GM04503 (cell line): ENCODE results near the gene SMURF2.
"Not testable (repeated sequence)": the region's sequence is repeated elsewhere in the genome, so short reads cannot be mapped to it uniquely, and the experiment has no call there.

Experiments
- DNase-seq: peaks from one replicate; pipeline ENCODE4 v3.0.0-alpha.2; 2012; ENCODE audit warnings: low read depth

SMURF2 gene

GRCh38 chr17:64630309-64631223, 31.5 kb downstream of the SMURF2 start:
- DNase-seq, result no peak

DNA sequence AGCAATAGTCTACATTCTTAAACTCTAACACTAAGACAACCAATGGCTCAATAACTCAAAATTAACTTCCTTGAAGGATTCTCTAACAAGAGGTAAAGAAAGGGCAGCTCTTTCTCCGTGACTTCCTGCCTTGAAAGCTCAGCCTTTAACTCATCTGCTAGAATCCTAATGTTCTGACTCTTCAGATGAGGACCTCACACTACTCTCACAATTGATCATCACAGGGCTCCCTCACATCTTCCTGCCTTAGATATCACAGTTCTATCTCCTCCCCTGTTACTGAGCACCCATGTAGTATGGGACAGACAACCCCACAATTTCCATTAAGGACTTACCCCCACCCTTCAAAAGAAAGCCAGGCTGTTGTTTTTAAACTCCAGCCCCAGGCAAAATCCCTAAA, 33.5 kb downstream of the SMURF2 start:
- no peak for DNase-seq

DNA sequence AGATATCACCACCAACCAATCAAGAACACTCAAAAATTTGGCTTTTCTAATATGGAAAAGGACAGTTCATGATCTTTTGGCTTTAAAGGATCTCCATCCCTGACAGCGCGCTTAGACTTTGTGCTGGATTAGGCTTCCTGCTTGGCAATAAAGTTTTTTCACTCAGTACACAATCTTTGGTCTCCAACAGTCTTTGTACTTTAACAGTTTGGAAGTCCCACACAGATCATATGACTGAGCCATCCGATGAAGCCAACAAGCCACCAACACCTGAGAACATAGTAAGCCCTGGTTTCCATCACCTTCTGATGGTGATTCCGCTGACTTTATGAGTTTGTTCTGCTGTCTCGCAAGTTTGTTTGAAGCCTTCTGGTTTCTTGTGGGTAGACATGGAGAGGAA, 34.3 kb downstream of the SMURF2 start:
- DNase-seq, result no peak

- DNase-seq, result no peak
Measured at GRCh38 chr17:64626827-64627226, 35.3 kb downstream of the SMURF2 start.

GRCh38 chr17:64625541-64625940, 36.6 kb downstream of the SMURF2 start:
- DNase-seq, result no peak

DNA sequence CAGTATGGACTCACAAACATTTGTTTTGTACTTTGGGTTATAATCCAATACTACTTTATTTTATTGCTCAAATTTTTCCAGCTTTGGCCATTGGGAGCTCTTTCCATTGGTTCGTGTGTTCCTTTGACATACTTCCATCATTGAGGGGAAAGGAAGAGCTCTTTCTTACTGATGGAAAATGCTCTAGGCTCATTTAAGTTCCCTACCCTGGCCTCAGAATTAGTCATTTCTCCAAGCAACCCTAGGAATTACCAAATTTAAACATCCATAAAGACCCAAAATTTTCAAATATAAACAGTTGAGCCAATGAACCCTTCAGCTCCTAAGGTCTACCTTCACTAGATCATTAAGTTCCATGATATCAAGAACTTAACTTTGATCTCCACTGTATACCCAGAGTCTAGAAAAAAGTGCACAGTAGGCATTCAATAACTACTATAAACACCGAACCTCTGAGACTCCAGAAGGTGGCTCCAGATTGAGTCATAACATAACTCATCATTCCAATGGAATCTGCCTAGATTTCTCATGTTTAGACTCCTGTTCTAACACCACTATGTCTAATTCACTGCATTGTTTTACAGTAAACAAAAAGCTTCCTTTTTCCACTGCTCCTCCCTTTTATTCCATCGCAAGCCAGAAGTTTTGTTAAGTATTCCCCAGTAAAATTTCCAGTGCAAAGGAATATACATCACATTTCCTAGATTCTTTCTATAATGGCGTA, 39.0 kb downstream of the SMURF2 start:
- peak; percentile 60 for DNase-seq

- DNase-seq, result no peak
Measured at GRCh38 chr17:64621772-64622171, 40.3 kb downstream of the SMURF2 start.

GRCh38 chr17:64618848-64619247, 43.3 kb downstream of the SMURF2 start:
- no peak for DNase-seq

DNA sequence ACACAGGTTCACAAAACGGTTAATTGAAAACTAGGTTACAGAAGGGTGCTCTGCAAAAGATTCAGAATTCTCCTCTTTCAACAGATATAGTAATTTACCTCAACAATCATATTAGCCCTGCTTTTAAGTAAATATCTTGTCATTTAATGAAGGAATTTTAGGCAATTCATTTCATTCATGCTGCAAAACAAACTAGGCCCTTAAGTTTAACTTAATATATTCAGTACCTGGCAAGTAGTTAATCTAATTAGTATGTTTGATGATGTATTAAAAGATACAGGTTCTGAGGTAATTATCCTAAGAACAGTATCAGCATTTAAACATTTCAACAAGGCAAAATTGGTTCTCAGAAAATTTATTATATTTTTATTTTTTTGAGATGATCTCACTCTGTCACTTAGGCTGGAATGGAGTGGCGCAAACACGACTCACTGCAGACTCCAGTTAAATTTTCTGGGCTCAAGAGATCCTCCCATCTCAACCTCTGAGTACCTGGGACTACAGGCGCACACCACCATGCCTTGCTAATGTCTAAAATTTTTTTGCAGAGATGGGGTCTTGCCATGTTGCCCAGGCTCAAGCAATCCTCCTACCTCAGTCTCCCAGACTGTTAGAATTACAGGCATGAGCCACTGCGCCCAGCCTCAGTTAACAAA, 44.9 kb downstream of the SMURF2 start:
- no peak for DNase-seq

GRCh38 chr17:64615028-64615677, 47.0 kb downstream of the SMURF2 start:
- peak; percentile 50 for DNase-seq

- DNase-seq, result no peak
Measured at GRCh38 chr17:64614266-64615027, 47.7 kb downstream of the SMURF2 start.

- no peak for DNase-seq
Measured at GRCh38 chr17:64611369-64611768, 50.7 kb downstream of the SMURF2 start.

GRCh38 chr17:64610244-64610643, 51.9 kb downstream of the SMURF2 start:
- not testable (repeated sequence) for DNase-seq

- DNase-seq, result no peak
Measured at GRCh38 chr17:64608571-64608981, 53.5 kb downstream of the SMURF2 start.

DNA sequence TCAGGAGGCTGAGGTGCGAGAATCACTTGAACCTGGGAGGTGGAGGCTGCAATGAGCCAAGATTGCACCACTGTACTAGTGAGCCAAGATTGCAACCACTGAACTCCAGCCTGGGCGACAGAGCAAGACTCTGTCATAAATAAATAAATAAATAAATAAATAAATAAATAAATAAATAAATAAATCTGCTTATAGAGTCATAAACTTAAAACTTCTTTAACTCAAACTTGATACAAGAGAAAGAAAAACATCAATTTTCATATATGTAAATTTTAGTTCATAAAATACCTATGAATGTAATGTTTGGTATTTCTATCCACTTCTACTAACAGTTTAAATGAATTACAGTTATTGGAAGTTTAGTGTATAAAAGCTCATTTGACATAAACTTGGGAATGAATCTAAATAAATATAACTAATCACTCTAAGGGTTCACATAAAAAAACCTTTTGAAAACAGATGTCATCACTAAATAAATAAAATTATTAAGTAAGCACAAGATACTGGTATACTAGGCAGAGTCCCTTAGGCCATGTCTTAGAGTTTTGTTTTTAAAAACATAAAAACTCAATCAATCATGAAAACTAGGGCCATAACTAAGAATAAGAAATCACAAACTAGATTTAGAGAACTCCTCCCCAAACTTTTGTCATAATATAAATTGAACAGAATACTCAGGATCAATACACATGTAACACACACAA, 54.1 kb downstream of the SMURF2 start:
- DNase-seq, result no peak

GRCh38 chr17:64604532-64604931, 57.6 kb downstream of the SMURF2 start:
- not testable (repeated sequence) for DNase-seq

GRCh38 chr17:64603987-64604386, 58.1 kb downstream of the SMURF2 start:
- no peak for DNase-seq

DNA sequence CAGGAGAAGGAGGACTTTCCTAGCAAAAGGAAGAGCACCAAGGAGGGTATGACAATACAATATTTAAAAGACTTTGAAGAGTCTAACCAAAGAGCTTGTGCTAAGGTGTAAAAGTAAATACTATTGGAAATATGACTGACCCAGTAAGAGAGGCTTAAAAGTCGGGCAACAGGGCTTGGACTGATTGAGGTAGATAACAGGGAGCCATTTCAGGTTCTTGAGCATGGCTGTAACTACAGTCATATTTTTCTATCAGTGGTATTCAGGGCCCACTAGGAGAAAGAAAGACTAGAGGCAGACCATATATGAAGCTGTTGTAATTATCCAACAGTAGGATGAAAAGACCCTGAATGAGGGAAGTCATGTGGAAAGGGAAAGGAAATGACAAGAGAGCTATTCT, 62.3 kb downstream of the SMURF2 start:
- DNase-seq, result no peak

- DNase-seq, result no peak
Measured at GRCh38 chr17:64599187-64599676, 62.9 kb downstream of the SMURF2 start.

DNA sequence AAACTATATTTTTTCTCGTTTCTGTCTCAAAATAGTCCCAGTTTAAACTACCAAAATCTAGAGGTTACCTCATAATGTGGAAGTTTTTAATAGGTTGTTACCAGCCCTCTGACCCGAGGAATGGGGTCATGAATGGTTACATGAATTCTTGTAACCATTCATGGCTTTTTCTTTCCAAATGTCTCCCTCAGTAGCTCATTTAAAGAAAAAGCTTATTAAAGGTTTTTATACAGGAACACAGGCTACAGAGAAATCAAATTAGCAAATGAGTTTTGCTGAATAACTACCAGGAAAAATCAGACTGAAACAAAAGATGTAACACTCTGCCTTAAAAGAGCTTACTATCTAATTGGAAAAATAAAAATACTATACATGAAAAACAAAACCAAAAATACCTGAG, 63.4 kb downstream of the SMURF2 start:
- no peak for DNase-seq

GRCh38 chr17:64596988-64597387, 65.1 kb downstream of the SMURF2 start:
- DNase-seq, result no peak
